ENCODE data around the gene SEC14L1.

GRCh38 chr17:77115510-77115909 is 25.3 kb upstream of the SEC14L1 start:
- no peak for TF ChIP-seq NR3C1 (CRISPR knock-in tag; conservative IDR thresholded peaks at IDR 0.05; ENCODE audit: low read depth)
- TF ChIP-seq ZNF219 (CRISPR knock-in tag; IDR thresholded peaks at IDR 0.05; ENCODE audit: borderline replicate concordance) = no peak
- no peak for TF ChIP-seq CTCF (IDR thresholded peaks at IDR 0.05)
- no peak for TF ChIP-seq MAX (CRISPR knock-in tag; IDR thresholded peaks at IDR 0.05)

Measured in WTC11 (cell line).